DND-41 (cell line): Measurements from ENCODE around the gene GRID1.

Experiments
- ATAC-seq: fragments of 200-7000 bp; cut with Tn5 transposase; 3 replicates; pipeline ENCODE4 v1.9.1; 2021; ENCODE audit warnings: low read depth; ENCODE audit not compliant: insufficient read depth
- DNase-seq: peaks from one replicate; pipeline ENCODE4 v3.0.0-alpha.2; 2020
- H2AFZ ChIP-seq: 2 replicates; pipeline ENCODE4 v1.6.0; 2012; ENCODE audit warnings: low read depth, low read length
- H3K27ac ChIP-seq: 2 replicates; pipeline ENCODE4 v1.5.1; 2012; ENCODE audit warnings: low read length, inconsistent platforms
- H3K27me3 ChIP-seq: fragments of 200-600 bp; sonication (generic); 2 replicates; pipeline ENCODE4 v1.6.0; 2012; ENCODE audit warnings: low read length, mild to moderate bottlenecking, inconsistent platforms; ENCODE audit not compliant: insufficient read depth, poor library complexity
- H3K36me3 ChIP-seq: 2 replicates; pipeline ENCODE4 v1.5.1; 2012; ENCODE audit warnings: low read length, inconsistent platforms; ENCODE audit not compliant: insufficient read depth
- H3K4me1 ChIP-seq: 2 replicates; pipeline ENCODE4 v1.5.1; 2012; ENCODE audit warnings: mild to moderate bottlenecking, low read length; ENCODE audit not compliant: insufficient read depth
- H3K4me2 ChIP-seq: 2 replicates; pipeline ENCODE4 v1.6.0; 2012; ENCODE audit warnings: mild to moderate bottlenecking, moderate library complexity, low read length, inconsistent platforms; ENCODE audit not compliant: insufficient read depth
- H3K4me3 ChIP-seq, 2 experiments: fragments of 200-600 bp in 1 of 2; shearing (Covaris generic) in 1 of 2; 2 replicates each; pipeline ENCODE4 v1.5.1; 2012 to 2016; ENCODE audit warnings: inconsistent platforms in 2 of 2, low read length in 2 of 2, mild to moderate bottlenecking in 2 of 2, low read depth in 1 of 2, moderate library complexity in 1 of 2
- H3K79me2 ChIP-seq: 2 replicates; pipeline ENCODE4 v1.6.0; 2012; ENCODE audit warnings: low read length, inconsistent platforms; ENCODE audit not compliant: insufficient read depth
- H3K9ac ChIP-seq: 2 replicates; pipeline ENCODE4 v1.6.0; 2012; ENCODE audit warnings: low read depth, mild to moderate bottlenecking, inconsistent platforms, low read length, moderate library complexity
- H3K9me3 ChIP-seq: 2 replicates; pipeline ENCODE4 v1.5.1; 2012; ENCODE audit warnings: low read length, moderate library complexity, mild to moderate bottlenecking, inconsistent platforms; ENCODE audit not compliant: insufficient read depth, severe bottlenecking
- H4K20me1 ChIP-seq: 2 replicates; pipeline ENCODE4 v1.6.0; 2012; ENCODE audit warnings: low read length; ENCODE audit not compliant: insufficient read depth
- CTCF ChIP-seq: IDR thresholded peaks from 2 replicates; pipeline ENCODE4 v1.5.1; 2012; ENCODE audit warnings: borderline replicate concordance, low read length, moderate library complexity, mild to moderate bottlenecking; ENCODE audit not compliant: poor library complexity, severe bottlenecking; ENCODE audit errors: extremely low read depth
- EZH2 ChIP-seq: IDR thresholded peaks from 3 replicates; pipeline ENCODE4 v1.6.1; 2012; ENCODE audit warnings: borderline replicate concordance, low read depth, mild to moderate bottlenecking, moderate library complexity, low read length, inconsistent platforms; ENCODE audit not compliant: severe bottlenecking

Gene GRID1

GRCh38 chr10:86071758-86072157 lies 294.8 kb downstream of the GRID1 start:
- DNase-seq (no peak), ATAC-seq (no peak)
- Histone ChIP-seq H3K79me2 (no peaks in the 10 kb centered on the region), H3K4me2 (no peak overlapping the region), H3K9me3 (no peaks in the 10 kb centered on the region), H3K4me1 (no peaks in the 10 kb centered on the region), H2AFZ (no peak overlapping the region), H3K27me3 (peaks cover 9% of the 10 kb centered on the region), H3K27ac (no peak overlapping the region), H3K36me3 (no peaks in the 10 kb centered on the region), H4K20me1 (no peaks in the 10 kb centered on the region; the same call in 1 of the 2 replicates), H3K4me3 (no peak overlapping the region), H3K9ac (no peak overlapping the region)
- TF ChIP-seq EZH2 (no peak), CTCF (no peak)

DNA sequence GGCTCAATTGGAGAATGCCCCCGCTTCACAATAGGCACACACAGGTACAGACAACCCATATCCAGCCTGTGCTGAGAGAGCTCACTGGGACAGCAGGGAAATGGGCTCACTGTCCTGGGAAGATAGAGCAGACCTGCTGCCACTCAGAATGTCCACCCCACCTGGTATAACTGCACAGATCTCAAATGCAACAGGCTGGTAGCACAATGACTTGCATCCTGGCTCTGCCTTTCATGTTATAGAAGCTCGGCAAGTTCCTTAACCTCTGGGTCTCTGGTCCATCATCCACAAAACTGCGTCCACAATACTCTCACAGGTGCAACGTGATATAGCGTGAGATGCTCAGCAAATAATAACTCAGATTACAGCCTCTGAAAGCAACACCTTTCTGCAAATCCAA lies 295.4 kb downstream of the GRID1 start:
- Histone ChIP-seq H3K9ac (no peak overlapping the region), H3K9me3 (no peaks in the 10 kb centered on the region), H3K4me3 (no peak overlapping the region), H3K4me1 (no peaks in the 10 kb centered on the region), H2AFZ (no peak overlapping the region), H3K36me3 (no peaks in the 10 kb centered on the region), H3K79me2 (no peaks in the 10 kb centered on the region), H4K20me1 (no peaks in the 10 kb centered on the region; the same call in 1 of the 2 replicates), H3K27ac (no peak overlapping the region), H3K27me3 (peaks cover 9% of the 10 kb centered on the region), H3K4me2 (no peak overlapping the region)
- no peak for DNase-seq
- ATAC-seq = no peak
- TF ChIP-seq EZH2 (no peak), CTCF (no peak)

DNA sequence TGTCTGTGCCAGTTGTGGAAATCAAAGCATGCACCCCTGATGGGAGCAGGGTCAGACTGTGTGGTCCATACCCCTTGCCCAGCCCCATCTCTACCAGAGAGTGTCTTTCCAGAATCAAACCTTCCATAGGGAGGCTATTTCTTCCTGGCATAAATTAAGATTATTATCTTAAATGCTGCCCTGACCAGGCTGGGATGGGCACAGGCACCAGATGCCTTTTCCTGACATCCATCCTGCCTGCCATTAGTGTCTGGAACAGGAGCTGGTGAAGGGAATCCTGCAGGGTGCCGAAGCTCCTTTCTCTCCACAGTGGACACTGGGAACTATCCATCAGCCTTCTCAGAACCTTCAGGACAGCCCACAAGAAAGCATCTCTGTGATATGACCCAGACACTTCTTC lies 296.3 kb downstream of the GRID1 start:
- DNase-seq (no peak), ATAC-seq (no peak)
- no peak overlapping the region for H3K4me2 ChIP-seq
- no peak overlapping the region for H2AFZ ChIP-seq
- TF ChIP-seq EZH2 = no peak
- no peak for TF ChIP-seq CTCF
- no peaks in the 10 kb centered on the region for H3K79me2 ChIP-seq
- no peaks in the 10 kb centered on the region; the same call in 1 of the 2 replicates for H4K20me1 ChIP-seq
- H3K36me3 ChIP-seq = no peaks in the 10 kb centered on the region
- H3K9me3 ChIP-seq = no peaks in the 10 kb centered on the region
- no peak overlapping the region for H3K4me3 ChIP-seq
- H3K9ac ChIP-seq = no peak overlapping the region
- no peak overlapping the region for H3K27ac ChIP-seq
- peaks cover 9% of the 10 kb centered on the region for H3K27me3 ChIP-seq
- H3K4me1 ChIP-seq = no peaks in the 10 kb centered on the region
